ENCODE data around the gene NPM1. TPM values are rescaled to one million over a fixed set of nuclear protein-coding genes. Genes with fewer than 3 reads are reported as not detected.
"Not testable (repeated sequence)": the region's sequence is repeated elsewhere in the genome, so short reads cannot be mapped to it uniquely, and the experiment has no call there.

The NPM1 gene
- total and polyA plus RNA-seq, 7 donors = 722 to 2,962 (median 951) TPM

DNA sequence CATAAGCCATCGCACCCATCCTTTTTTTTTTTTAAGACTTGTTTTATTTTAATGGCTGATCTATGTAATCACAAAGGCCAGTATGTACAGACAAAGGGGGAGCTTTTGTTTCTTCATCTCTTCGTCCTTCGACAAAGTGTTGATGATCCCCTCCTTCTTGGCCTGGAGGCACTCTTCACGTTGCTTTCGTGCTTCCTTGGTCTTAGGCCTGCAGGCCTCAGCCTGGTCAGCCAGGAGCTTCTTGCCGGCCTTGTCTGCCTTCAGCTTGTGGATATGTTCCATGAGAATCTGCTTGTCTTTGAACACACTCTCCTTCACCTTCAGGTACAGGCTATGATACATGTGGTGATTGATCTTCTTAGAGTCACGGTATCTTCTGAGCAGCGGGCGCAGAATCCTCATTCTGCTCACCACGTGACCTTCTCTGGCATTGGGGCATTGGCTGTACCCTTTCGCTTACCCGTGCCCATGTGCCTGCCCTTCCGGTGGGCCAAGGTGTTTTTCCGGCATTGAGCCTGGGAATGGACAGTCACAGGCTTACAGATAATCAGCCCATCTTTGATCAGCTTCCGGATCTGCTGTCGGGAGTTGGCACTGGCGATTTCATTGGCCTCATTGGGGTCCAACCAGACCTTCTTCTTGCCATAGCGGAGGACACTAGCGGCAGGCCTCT lies 42.6 kb upstream of the NPM1 start:
- H3K27me3 ChIP-seq = peaks cover 0 to 11% (median 0%) of the 10 kb centered on the region in 3 donors
- 94 to 95% methylated on average over 19 of the region's 19 CpGs for WGBS, 2 donors

GRCh38 chr5:171351536-171352073 lies 36.0 kb upstream of the NPM1 start:
- H3K4me3 ChIP-seq = no peak overlapping the region
- no peak for DNase-seq
- H3K27ac ChIP-seq = no peak overlapping the region
- no peaks in the 10 kb centered on the region for H3K4me1 ChIP-seq
- intact Hi-C loops (cut with DNase I) = no loop called here
- TF ChIP-seq, protein P1, sequence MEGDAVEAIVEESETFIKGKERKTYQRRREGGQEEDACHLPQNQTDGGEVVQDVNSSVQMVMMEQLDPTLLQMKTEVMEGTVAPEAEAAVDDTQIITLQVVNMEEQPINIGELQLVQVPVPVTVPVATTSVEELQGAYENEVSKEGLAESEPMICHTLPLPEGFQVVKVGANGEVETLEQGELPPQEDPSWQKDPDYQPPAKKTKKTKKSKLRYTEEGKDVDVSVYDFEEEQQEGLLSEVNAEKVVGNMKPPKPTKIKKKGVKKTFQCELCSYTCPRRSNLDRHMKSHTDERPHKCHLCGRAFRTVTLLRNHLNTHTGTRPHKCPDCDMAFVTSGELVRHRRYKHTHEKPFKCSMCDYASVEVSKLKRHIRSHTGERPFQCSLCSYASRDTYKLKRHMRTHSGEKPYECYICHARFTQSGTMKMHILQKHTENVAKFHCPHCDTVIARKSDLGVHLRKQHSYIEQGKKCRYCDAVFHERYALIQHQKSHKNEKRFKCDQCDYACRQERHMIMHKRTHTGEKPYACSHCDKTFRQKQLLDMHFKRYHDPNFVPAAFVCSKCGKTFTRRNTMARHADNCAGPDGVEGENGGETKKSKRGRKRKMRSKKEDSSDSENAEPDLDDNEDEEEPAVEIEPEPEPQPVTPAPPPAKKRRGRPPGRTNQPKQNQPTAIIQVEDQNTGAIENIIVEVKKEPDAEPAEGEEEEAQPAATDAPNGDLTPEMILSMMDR (IDR thresholded peaks at IDR 0.05) = no peak
- TF ChIP-seq POLR2A (IDR thresholded peaks at IDR 0.05) = no peak
- no peak for TF ChIP-seq POLR2AphosphoS5 (IDR thresholded peaks at IDR 0.05)
- 85 to 88% methylated on average over 7 of the region's 7 CpGs for WGBS, 2 donors
- H3K9me3 ChIP-seq = no peaks in the 10 kb centered on the region
- H3K36me3 ChIP-seq = no peaks in the 10 kb centered on the region
- peaks cover 0 to 5% (median 0%) of the 10 kb centered on the region in 3 donors for H3K27me3 ChIP-seq

More for the DNA sequence above, 42.6 kb upstream of the NPM1 start:
- H3K27ac ChIP-seq = no peak overlapping the region
- no peaks in the 10 kb centered on the region for H3K4me1 ChIP-seq
- intact Hi-C loops (cut with DNase I) = loop anchor here (5.0 kb wide), 1 partner anchor 598 kb away; no protein-coding TSS in a partner anchor
- TF ChIP-seq EP300 (IDR thresholded peaks at IDR 0.05) = no peak
- no peak for TF ChIP-seq POLR2A (IDR thresholded peaks at IDR 0.05)
- TF ChIP-seq POLR2AphosphoS5 (IDR thresholded peaks at IDR 0.05) = no peak
- TF ChIP-seq, protein P1 (IDR thresholded peaks at IDR 0.05) = no peak
- H3K36me3 ChIP-seq = no peaks in the 10 kb centered on the region
- no peaks in the 10 kb centered on the region for H3K9me3 ChIP-seq
- no peak overlapping the region for H3K4me3 ChIP-seq
- no peak for DNase-seq

- WGBS, 2 donors = 85 to 86% methylated on average over 5 of the region's 5 CpGs
- H3K27me3 ChIP-seq = peaks cover 0 to 3% (median 0%) of the 10 kb centered on the region in 3 donors
- intact Hi-C loops (cut with DNase I) = no loop called here
- no peak for DNase-seq
- H3K9me3 ChIP-seq = no peaks in the 10 kb centered on the region
- H3K27ac ChIP-seq = no peak overlapping the region
- TF ChIP-seq EP300 (IDR thresholded peaks at IDR 0.05) (no peak), POLR2AphosphoS5 (IDR thresholded peaks at IDR 0.05) (no peak), POLR2A (IDR thresholded peaks at IDR 0.05) (no peak)
- TF ChIP-seq, protein P1 (IDR thresholded peaks at IDR 0.05) = no peak
- no peaks in the 10 kb centered on the region for H3K4me1 ChIP-seq
- H3K4me3 ChIP-seq = no peak overlapping the region
- H3K36me3 ChIP-seq = no peaks in the 10 kb centered on the region
Measured at GRCh38 chr5:171355302-171355724, 32.3 kb upstream of the NPM1 start.

DNA sequence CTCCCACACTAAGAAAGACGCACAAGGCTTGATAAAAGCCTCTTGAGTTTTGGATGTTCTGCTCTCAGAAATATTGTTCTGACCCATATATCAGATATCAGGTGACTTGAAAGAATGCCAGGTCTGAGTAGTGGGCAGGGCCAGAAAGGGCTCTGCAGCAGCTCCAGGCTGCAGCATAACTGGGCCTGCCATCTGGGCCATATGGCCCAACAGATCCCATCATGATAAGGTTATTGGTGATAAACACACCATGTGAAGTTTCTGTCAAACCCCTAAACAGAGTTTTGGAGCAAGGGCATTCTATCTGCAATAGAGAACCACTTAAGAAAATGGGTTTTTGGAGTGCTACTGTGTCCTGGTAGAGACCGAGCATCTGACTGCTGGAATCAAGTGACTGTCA lies 29.8 kb upstream of the NPM1 start:
- TF ChIP-seq POLR2AphosphoS5 (IDR thresholded peaks at IDR 0.05) (no peak), POLR2A (IDR thresholded peaks at IDR 0.05) (no peak)
- TF ChIP-seq, protein P1 (IDR thresholded peaks at IDR 0.05) = no peak
- Histone ChIP-seq H3K4me1 (no peaks in the 10 kb centered on the region), H3K27ac (no peak overlapping the region), H3K27me3 (no peaks in the 10 kb centered on the region), H3K9me3 (no peaks in the 10 kb centered on the region), H3K4me3 (no peak overlapping the region), H3K36me3 (no peaks in the 10 kb centered on the region)
- DNase-seq = no peak
- 97% methylated on average over 2 of the region's 2 CpGs for WGBS, 2 donors
- intact Hi-C loops (cut with DNase I) = no loop called here

- intact Hi-C loops (cut with DNase I); DNase-seq: not testable (repeated sequence)
- 76 to 83% methylated on average over 7 of the region's 7 CpGs for WGBS, 2 donors
Measured at GRCh38 chr5:171361151-171361550, 26.5 kb upstream of the NPM1 start.

GRCh38 chr5:171363249-171363648 lies 24.4 kb upstream of the NPM1 start:
- DNase-seq; intact Hi-C loops (cut with DNase I); H3K27me3 ChIP-seq: not testable (repeated sequence)

More at GRCh38 chr5:171361151-171361550, 26.5 kb upstream of the NPM1 start:
- H3K4me3 ChIP-seq, H3K27me3 ChIP-seq, H3K9me3 ChIP-seq, H3K36me3 ChIP-seq, H3K4me1 ChIP-seq, H3K27ac ChIP-seq: not testable (repeated sequence)

More at GRCh38 chr5:171363249-171363648, 24.4 kb upstream of the NPM1 start:
- H3K27ac ChIP-seq, H3K9me3 ChIP-seq, H3K4me3 ChIP-seq, H3K36me3 ChIP-seq, H3K4me1 ChIP-seq: not testable (repeated sequence)
- WGBS, 2 donors = 97% methylated on average over 3 of the region's 3 CpGs
